HG03280 (cell line): ENCODE results near the gene TGOLN2.
"Not testable (repeated sequence)": the region's sequence is repeated elsewhere in the genome, so short reads cannot be mapped to it uniquely, and the experiment has no call there.

Experiments used
- ATAC-seq: cut with Tn5 transposase; IDR thresholded peaks from one replicate; pipeline ENCODE4 v1.9.1; 2021; ENCODE audit warnings: mild to moderate bottlenecking, moderate library complexity; ENCODE audit not compliant: unreplicated experiment

TGOLN2 gene

DNA sequence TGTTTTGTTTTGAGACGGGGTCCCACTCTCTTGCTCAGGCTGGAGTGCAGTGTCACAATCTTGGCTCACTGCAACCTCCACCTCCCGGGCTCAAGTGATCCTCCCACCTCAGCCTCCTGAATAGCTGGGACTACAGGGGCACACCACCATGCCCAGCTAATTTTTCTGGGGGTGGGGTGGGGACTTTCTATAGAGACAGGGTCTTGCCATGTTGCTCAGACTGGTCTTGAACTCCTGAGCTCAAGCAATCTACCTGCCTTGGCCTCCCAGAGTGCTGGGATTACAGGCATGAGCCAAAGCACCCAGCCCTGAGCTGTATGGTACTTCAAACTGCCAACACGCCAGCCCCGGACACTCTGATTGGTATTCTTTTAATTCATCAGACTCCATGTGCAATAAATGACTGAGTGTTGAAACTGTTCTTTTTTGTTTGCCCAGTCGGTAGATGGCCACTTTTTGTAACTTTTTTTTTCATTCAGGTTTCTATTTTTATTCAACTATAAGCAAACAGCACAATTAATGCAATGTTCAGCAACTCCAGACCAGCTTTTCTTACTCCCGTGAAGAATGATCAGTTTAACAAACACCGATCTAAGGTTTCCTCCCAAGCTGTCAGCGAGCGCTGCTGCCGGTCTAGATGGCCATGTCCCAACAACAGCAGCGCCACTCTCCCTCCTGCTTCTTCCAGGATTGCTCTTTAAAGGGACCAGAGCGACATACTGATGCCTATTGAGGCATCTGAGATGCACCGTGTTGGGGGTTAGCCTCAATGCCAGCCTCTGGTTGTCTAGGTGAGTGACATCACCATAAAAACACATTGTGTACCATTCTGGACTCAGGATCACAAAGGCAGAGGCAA, 12.5 kb upstream of the TGOLN2 start:
- no peak for ATAC-seq

GRCh38 chr2:85334928-85335327, 7.1 kb upstream of the TGOLN2 start:
- ATAC-seq = no peak

- not testable (repeated sequence) for ATAC-seq
These were observed 6.1 kb upstream of the TGOLN2 start for GRCh38 chr2:85333877-85334276.

GRCh38 chr2:85330839-85331636, 3.2 kb upstream of the TGOLN2 start:
- no peak for ATAC-seq

- not testable (repeated sequence) for ATAC-seq
These were observed 1.9 kb upstream of the TGOLN2 start for GRCh38 chr2:85329701-85330100.

DNA sequence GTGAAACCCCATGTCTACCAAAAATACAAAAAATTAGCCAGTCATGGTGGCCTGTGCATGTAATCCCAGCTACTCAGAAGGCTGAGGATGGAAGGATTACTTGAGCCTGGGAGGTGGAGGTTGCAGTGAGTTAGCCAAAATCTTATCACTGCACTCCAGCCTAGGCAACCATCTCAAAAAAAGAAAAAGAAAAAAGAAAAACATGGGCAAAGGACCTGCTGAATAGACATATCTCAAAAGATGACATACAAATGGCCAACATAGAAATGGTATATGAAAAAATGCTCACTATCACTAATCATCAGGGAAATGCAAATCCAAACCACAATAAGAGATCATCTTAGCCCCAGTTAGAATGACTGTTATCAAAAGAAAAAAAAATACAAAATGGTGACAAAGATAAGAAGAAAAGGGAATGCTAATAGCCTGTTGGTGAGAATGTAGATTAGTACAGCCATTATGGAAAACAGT, 1.4 kb upstream of the TGOLN2 start:
- ATAC-seq = no peak

DNA sequence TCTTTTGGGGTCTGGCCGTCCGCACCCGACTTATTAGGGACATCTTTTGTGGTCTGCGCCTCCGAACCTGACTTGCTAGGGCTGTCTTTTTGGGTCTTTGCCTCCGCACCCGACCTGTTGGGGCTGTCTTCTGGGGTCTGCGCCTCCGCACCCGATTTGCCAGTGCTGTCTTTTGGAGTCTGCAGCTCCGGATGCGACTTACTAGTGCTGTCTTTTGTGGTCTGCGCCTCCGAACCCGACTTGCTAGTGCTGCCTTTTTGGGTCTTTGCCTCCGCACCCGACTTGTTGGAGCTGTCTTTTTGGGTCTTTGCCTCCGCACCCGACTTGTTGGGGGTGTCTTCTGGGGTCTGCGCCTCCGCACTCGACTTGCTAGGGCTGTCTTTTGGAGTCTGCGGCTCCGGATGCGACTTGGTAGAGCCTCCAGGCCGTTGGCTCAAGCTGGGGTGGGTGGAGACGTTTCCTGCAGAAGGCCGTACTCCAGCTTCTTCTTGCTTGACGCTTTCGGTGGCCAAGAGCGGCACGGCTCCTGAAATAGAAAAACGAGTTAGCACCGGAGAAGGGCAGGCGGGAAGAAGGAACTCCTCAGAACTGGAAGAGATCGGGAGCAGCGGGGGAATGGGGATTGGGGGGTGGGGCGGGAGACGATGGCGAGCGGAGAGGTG, 498 bp downstream of the TGOLN2 start:
- ATAC-seq = peak; percentile 32

- ATAC-seq = peak; percentile 34
These were observed 1.2 kb downstream of the TGOLN2 start for GRCh38 chr2:85326406-85327159.

DNA sequence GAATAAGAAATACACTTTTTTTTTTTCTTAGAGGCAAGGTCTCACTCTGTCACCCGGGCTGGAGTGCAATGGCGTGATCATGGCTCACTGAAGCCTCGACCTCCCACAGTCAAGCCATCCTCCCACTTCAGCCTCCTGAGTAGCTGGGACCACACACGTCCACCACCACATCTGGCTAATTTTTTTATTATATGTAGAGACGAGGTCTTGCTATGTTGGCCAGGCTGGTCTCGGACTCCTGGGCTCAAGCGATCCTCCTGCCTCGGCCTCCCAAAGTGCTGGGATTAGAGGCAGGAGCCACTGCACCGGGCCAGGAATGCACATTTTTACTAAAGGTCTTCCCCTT, 2.4 kb downstream of the TGOLN2 start:
- no peak for ATAC-seq

GRCh38 chr2:85324639-85325465, 2.9 kb downstream of the TGOLN2 start:
- no peak for ATAC-seq

DNA sequence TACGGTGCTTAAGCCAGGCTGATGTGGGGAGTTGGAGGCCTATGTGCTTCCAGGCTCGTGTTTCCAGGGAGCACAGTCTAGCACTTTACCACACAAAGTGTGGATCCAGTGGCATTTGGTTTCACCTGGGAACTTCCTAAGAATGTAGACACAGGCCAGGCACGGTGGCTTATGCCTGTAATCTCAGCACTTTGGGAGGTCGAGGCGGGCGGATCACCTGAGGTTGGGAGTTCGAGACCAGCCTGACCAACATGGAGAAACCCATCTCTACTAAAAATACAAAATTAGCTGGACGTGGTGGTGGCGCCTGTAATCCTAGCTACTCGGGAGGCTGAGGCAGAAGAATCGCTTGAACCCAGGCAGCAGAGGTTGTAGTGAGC, 3.8 kb downstream of the TGOLN2 start:
- not testable (repeated sequence) for ATAC-seq

DNA sequence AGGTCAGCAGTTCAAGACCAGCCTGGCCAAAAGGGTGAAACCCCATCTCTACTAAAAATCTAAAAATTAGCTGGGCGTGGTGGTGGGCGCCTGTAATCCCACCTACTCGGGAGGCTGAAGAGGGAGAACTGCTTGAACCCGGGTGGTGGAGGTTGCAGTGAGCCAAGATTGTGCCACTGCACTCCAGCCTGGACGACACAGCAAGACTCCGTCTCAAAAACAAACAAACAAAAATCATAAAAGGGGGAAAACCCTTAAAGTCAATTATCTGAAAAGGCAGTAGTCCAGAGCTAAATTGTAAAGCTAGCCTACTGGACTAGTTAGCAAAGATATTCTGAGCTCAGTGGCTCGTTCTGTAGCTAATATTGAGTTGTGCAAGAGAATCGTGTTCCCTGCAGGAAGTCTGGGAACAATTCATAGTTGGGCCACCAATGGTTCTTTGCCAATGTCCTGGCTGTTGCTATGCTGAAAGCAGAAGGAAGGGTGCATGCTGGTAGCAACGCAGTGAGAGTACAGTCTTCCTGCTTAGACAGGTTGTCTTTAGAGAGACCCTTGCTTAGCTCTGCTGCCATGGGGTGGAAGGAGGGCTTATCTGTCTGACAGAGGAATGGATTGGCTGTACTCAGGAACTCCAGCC, 4.3 kb downstream of the TGOLN2 start:
- ATAC-seq = no peak

GRCh38 chr2:85319796-85320195, 8.0 kb downstream of the TGOLN2 start:
- ATAC-seq = no peak

GRCh38 chr2:85318222-85319074, 9.3 kb downstream of the TGOLN2 start:
- ATAC-seq = no peak

DNA sequence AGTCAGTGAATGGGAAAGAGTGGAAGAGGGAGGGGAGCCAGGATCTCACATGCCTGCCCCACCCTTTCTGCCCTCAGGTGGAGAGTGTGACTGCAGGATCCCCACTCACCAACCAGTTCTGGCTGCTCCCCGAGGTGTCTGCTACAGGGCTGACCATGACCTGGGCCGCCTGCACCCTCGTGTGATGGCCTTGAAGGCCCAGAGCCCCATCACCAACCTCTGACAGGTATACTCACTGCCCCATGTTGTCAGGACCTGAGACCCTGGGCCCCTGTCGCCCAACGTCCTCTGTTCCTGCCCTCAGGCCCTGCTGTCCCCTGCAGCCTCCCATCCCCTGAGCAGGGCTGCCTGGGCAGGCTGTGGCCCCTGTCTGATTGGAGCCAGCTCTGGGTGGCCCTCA, 11.9 kb downstream of the TGOLN2 start:
- ATAC-seq = not testable (repeated sequence)

GRCh38 chr2:85314884-85315242, 12.9 kb downstream of the TGOLN2 start:
- no peak for ATAC-seq

DNA sequence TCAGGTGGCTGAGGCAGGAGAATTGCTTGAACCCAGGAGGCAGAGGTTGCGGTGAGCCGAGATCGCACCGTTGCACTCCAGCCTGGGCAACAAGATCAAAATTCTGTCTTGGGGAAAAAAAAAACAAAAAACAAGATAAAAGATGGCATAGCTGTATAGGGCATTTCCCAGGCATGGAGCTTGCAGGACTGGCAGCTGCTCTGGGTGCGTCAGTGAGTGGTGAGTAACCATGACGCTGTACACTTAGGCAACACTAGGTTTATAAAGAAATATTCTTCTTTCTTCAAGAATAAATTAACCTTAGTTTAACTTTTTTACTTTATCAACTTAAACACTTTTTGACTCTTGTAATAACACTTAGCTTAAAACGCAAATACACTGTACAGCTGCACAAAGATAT, 15.4 kb downstream of the TGOLN2 start:
- ATAC-seq = no peak

DNA sequence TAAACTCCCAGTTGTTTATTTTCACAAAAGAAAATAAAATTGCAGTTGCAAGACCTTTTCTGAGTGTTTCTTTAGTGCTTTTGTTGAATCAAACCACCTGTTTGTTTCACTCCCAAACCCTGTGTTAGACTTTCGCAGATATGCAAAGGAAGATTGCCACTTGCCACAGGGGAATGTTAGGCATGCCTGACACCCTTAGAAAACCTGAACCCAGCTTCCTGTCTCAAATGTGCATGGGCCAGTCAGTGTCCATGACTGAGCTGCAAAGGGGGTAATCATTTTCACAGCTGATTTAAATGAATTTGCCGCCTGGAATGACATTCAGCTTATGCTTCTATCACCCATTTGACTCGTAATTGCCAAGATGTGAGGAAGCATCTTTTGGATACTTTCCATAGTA, 17.5 kb downstream of the TGOLN2 start:
- peak; percentile 52 for ATAC-seq
